SU-DHL-6 (cell line): ENCODE measurements around the gene FARS2.

ENCODE experiments used
- H2AFZ ChIP-seq: fragments of 200-600 bp; sonication (generic); 2 replicates; pipeline ENCODE4 v1.6.1; 2014; ENCODE audit warnings: low read depth, mild to moderate bottlenecking, moderate library complexity, mixed read lengths, antibody characterized with exemption, low read length; ENCODE audit not compliant: severe bottlenecking
- H3F3A ChIP-seq: fragments of 200-600 bp; shearing (Covaris generic); 2 replicates; pipeline ENCODE4 v1.6.0; 2016; ENCODE audit warnings: antibody characterized with exemption, mild to moderate bottlenecking; ENCODE audit not compliant: insufficient read depth
- H3K27ac ChIP-seq: fragments of 200-600 bp; sonication (generic); 2 replicates; pipeline ENCODE4 v1.5.1; 2016; ENCODE audit warnings: low read depth, mild to moderate bottlenecking, low read length, moderate library complexity, mixed read lengths
- H3K27me3 ChIP-seq: fragments of 200-600 bp; sonication (generic), shearing (Covaris generic); 2 replicates; pipeline ENCODE4 v1.6.0; 2014; ENCODE audit warnings: mild to moderate bottlenecking, low read length
- H3K36me3 ChIP-seq: fragments of 200-600 bp; sonication (generic); 2 replicates; pipeline ENCODE4 v1.6.1; 2014; ENCODE audit warnings: mild to moderate bottlenecking, low read length, mixed read lengths
- H3K4me2 ChIP-seq: fragments of 300-600, 200-600 bp; shearing (Covaris generic), sonication (generic); 2 replicates; pipeline ENCODE4 v1.6.0; 2014; ENCODE audit warnings: low read length, low read depth, mild to moderate bottlenecking; ENCODE audit not compliant: poor library complexity, severe bottlenecking
- H3K4me3 ChIP-seq: fragments of 200-600 bp; sonication (generic); 2 replicates; pipeline ENCODE4 v1.5.1; 2014; ENCODE audit warnings: antibody characterized with exemption, low read length, mild to moderate bottlenecking, mixed read lengths; ENCODE audit not compliant: insufficient read depth, poor library complexity, severe bottlenecking
- H3K79me2 ChIP-seq: fragments of 200-600 bp; sonication (generic); 2 replicates; pipeline ENCODE4 v1.6.1; 2014; ENCODE audit warnings: mild to moderate bottlenecking, low read length, moderate library complexity; ENCODE audit not compliant: insufficient read depth
- H3K9ac ChIP-seq: fragments of 200-600 bp; sonication (generic); 2 replicates; pipeline ENCODE4 v1.7.0; 2014; ENCODE audit warnings: mild to moderate bottlenecking, low read length
- H3K9me2 ChIP-seq: fragments of 200-600 bp; sonication (generic); replicated peaks from 2 replicates; pipeline ENCODE4 v1.6.1; 2014; ENCODE audit warnings: low read length; ENCODE audit not compliant: insufficient read depth
- H3K9me3 ChIP-seq: fragments of 200-600 bp; sonication (generic); 2 replicates; pipeline ENCODE4 v1.6.1; 2014; ENCODE audit warnings: low read length, mixed read lengths; ENCODE audit not compliant: insufficient read depth
- H4K20me1 ChIP-seq: fragments of 200-600 bp; sonication (generic); 2 replicates; pipeline ENCODE4 v1.6.1; 2014; ENCODE audit warnings: low read depth, mild to moderate bottlenecking, antibody characterized with exemption, low read length, moderate library complexity, mixed read lengths
- CTCF ChIP-seq: fragments of 200-600 bp; sonication (generic); IDR thresholded peaks from one replicate; pipeline ENCODE4 v1.5.1; 2017; ENCODE audit warnings: antibody characterized with exemption, mild to moderate bottlenecking, low read length, moderate library complexity; ENCODE audit not compliant: insufficient read depth, poor library complexity, severe bottlenecking
- EZH2phosphoT487 ChIP-seq: fragments of 200-600 bp; sonication (generic), shearing (Covaris generic); conservative IDR thresholded peaks from 2 replicates; pipeline ENCODE4 v1.6.1; 2018; ENCODE audit warnings: mild to moderate bottlenecking, antibody characterized with exemption, low read length, moderate library complexity, mixed read lengths

FARS2 gene

GRCh38 chr6:5351552-5352210 lies 90.4 kb downstream of the FARS2 start:
- no peak overlapping the region for H3K4me2 ChIP-seq
- no peak overlapping the region for H3K4me3 ChIP-seq
- peaks cover 29% of the 10 kb centered on the region; the same call in 1 of the 2 replicates for H4K20me1 ChIP-seq
- no peak overlapping the region for H2AFZ ChIP-seq
- no peak overlapping the region for H3K9ac ChIP-seq
- no peak overlapping the region for H3K27ac ChIP-seq
- no peaks in the 10 kb centered on the region for H3K9me2 ChIP-seq
- H3F3A ChIP-seq: no peaks in the 10 kb centered on the region
- no peaks in the 10 kb centered on the region for H3K36me3 ChIP-seq
- no peaks in the 10 kb centered on the region for H3K9me3 ChIP-seq
- no peaks in the 10 kb centered on the region for H3K79me2 ChIP-seq
- H3K27me3 ChIP-seq: no peaks in the 10 kb centered on the region
- TF ChIP-seq EZH2phosphoT487 (no peak), CTCF (no peak)

- no peak for TF ChIP-seq CTCF
- no peak for TF ChIP-seq EZH2phosphoT487
- H3K27me3 ChIP-seq: no peaks in the 10 kb centered on the region
- no peak overlapping the region for H3K4me2 ChIP-seq
These were observed 92.7 kb downstream of the FARS2 start for GRCh38 chr6:5353971-5354370.

GRCh38 chr6:5357486-5357885 lies 96.2 kb downstream of the FARS2 start:
- Histone ChIP-seq H2AFZ (no peak overlapping the region), H3K27ac (no peak overlapping the region), H3K79me2 (no peaks in the 10 kb centered on the region), H3K4me2 (no peak overlapping the region), H3K9ac (no peak overlapping the region), H3K9me3 (no peaks in the 10 kb centered on the region), H3F3A (no peaks in the 10 kb centered on the region), H3K36me3 (no peaks in the 10 kb centered on the region), H3K9me2 (no peaks in the 10 kb centered on the region), H3K4me3 (no peak overlapping the region), H4K20me1 (peaks cover 15% of the 10 kb centered on the region; the same call in 1 of the 2 replicates), H3K27me3 (no peaks in the 10 kb centered on the region)
- TF ChIP-seq CTCF (no peak), EZH2phosphoT487 (no peak)

More at GRCh38 chr6:5353971-5354370, 92.7 kb downstream of the FARS2 start:
- Histone ChIP-seq H3K79me2 (no peaks in the 10 kb centered on the region), H3K27ac (no peak overlapping the region), H2AFZ (no peak overlapping the region), H3K36me3 (no peaks in the 10 kb centered on the region), H3F3A (no peaks in the 10 kb centered on the region), H3K4me3 (no peak overlapping the region), H3K9me2 (no peaks in the 10 kb centered on the region), H4K20me1 (peaks cover 35% of the 10 kb centered on the region), H3K9me3 (no peaks in the 10 kb centered on the region), H3K9ac (no peak overlapping the region)
